H1 (cell line): ENCODE measurements around the gene AIPL1.

Source experiments
- CREB1 ChIP-seq: IDR thresholded peaks from 2 replicates; pipeline ENCODE4 v1.6.1; 2012; ENCODE audit warnings: inconsistent platforms
- EZH2 ChIP-seq: fragments of 200-600 bp; sonication (generic); IDR thresholded peaks from 2 replicates; pipeline ENCODE4 v1.7.1; 2012; ENCODE audit warnings: low read depth, mild to moderate bottlenecking, moderate library complexity, low read length, inconsistent platforms; ENCODE audit not compliant: severe bottlenecking
- KDM5A ChIP-seq: fragments of 200-600 bp; IDR thresholded peaks from 2 replicates; pipeline ENCODE4 v1.7.1; 2012; ENCODE audit warnings: mild to moderate bottlenecking, low read length, inconsistent platforms, mixed read lengths
- POLR2A ChIP-seq, 2 experiments: IDR thresholded peaks; 1 replicate in 1 of 2; 2 replicates in 1 of 2; pipeline ENCODE4 v1.6.1; 2011; ENCODE audit warnings: low read depth in 2 of 2, low read length in 2 of 2, mild to moderate bottlenecking in 2 of 2; ENCODE audit errors: control extremely low read depth in 1 of 2
- POLR2AphosphoS5 ChIP-seq: IDR thresholded peaks from 2 replicates; pipeline ENCODE4 v1.6.1; 2011; ENCODE audit warnings: low read depth, low read length
- YY1 ChIP-seq: IDR thresholded peaks from 2 replicates; pipeline ENCODE4 v1.6.1; 2011; ENCODE audit warnings: low read depth, mild to moderate bottlenecking, low read length
- TF ChIP-seq, protein P1 (sequence below), 3 experiments: IDR thresholded peaks; 1 replicate in 2 of 3; 2 replicates in 1 of 3; pipeline versions ENCODE4 v1.5.1 to v1.6.1; 2011; ENCODE audit warnings: low read length in 3 of 3, mild to moderate bottlenecking in 3 of 3, inconsistent platforms in 2 of 3, low read depth in 1 of 3, moderate library complexity in 1 of 3; ENCODE audit not compliant: insufficient read depth in 1 of 3; ENCODE audit errors: control extremely low read depth in 1 of 3
- TF ChIP-seq, protein P2 (sequence below): IDR thresholded peaks from 2 replicates; pipeline ENCODE4 v1.6.1; 2011; ENCODE audit warnings: low read length, improper control_type of control experiment

DNA sequence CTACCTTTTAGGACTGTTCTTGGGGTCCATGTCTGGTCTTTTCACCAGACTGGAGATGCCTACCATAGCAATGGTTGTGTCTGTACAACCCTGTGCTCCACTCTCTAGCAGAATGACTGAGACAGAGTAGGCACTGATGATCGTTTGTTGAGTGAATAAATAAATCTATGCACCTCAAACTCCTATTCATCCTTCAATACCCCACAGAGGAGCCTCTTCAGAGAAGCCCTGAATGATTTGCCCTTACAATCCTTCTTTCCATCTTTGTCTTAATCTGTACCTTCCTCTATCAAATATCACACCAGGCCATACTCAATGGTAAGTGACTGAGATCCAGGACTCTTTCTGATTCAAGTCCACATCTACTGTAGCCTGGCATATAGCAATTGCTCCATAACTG lies 32.6 kb upstream of the AIPL1 start:
- TF ChIP-seq, protein P1, sequence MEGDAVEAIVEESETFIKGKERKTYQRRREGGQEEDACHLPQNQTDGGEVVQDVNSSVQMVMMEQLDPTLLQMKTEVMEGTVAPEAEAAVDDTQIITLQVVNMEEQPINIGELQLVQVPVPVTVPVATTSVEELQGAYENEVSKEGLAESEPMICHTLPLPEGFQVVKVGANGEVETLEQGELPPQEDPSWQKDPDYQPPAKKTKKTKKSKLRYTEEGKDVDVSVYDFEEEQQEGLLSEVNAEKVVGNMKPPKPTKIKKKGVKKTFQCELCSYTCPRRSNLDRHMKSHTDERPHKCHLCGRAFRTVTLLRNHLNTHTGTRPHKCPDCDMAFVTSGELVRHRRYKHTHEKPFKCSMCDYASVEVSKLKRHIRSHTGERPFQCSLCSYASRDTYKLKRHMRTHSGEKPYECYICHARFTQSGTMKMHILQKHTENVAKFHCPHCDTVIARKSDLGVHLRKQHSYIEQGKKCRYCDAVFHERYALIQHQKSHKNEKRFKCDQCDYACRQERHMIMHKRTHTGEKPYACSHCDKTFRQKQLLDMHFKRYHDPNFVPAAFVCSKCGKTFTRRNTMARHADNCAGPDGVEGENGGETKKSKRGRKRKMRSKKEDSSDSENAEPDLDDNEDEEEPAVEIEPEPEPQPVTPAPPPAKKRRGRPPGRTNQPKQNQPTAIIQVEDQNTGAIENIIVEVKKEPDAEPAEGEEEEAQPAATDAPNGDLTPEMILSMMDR (IDR thresholded peaks at IDR 0.05; ENCODE audit: control extremely low read depth in 1 of 3, insufficient read depth in 1 of 3, low read depth in 1 of 3, low read length in 3 of 3): no peak
- TF ChIP-seq POLR2A (IDR thresholded peaks at IDR 0.05; ENCODE audit: control extremely low read depth in 1 of 2, low read depth in 2 of 2, low read length in 2 of 2) (no peak), EZH2 (no peak), CREB1 (no peak), POLR2AphosphoS5 (no peak), YY1 (no peak), KDM5A (no peak)
- TF ChIP-seq, protein P2, sequence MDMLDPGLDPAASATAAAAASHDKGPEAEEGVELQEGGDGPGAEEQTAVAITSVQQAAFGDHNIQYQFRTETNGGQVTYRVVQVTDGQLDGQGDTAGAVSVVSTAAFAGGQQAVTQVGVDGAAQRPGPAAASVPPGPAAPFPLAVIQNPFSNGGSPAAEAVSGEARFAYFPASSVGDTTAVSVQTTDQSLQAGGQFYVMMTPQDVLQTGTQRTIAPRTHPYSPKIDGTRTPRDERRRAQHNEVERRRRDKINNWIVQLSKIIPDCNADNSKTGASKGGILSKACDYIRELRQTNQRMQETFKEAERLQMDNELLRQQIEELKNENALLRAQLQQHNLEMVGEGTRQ: no peak
